Aorta (tissue), 5 donors: ENCODE measurements around the gene PCYOX1L. TPM values are rescaled to one million over a fixed set of nuclear protein-coding genes. Genes with fewer than 3 reads are reported as not detected.

ENCODE experiments used
- ATAC-seq: fragments of 200-7000 bp; cut with Tn5 transposase; one replicate; pipeline ENCODE4 v1.9.1; 2022; ENCODE audit warnings: moderate library complexity; ENCODE audit not compliant: low FRiP score
- DNase-seq, 2 donors: peaks; one replicate each; pipeline ENCODE4 v3.0.0-alpha.2; 2020
- H3K27ac ChIP-seq, 2 donors: one replicate each; pipeline ENCODE4 v1.5.1; 2013; ENCODE audit warnings: low read length in 2 of 2, mild to moderate bottlenecking in 2 of 2, moderate library complexity in 2 of 2, control low read depth in 1 of 2, inconsistent platforms in 1 of 2, low read depth in 1 of 2
- H3K27me3 ChIP-seq, 2 donors: one replicate each; pipeline ENCODE4 v1.6.1; 2013; ENCODE audit warnings: control low read depth in 1 of 2, low read length in 1 of 2, mild to moderate bottlenecking in 1 of 2, moderate library complexity in 1 of 2; ENCODE audit not compliant: insufficient read depth in 2 of 2, control insufficient read depth in 1 of 2
- H3K36me3 ChIP-seq, 2 donors: one replicate each; pipeline ENCODE4 v1.6.1; 2013; ENCODE audit warnings: control low read depth in 1 of 2, low read length in 1 of 2, mild to moderate bottlenecking in 1 of 2; ENCODE audit not compliant: insufficient read depth in 2 of 2, control insufficient read depth in 1 of 2
- H3K4me1 ChIP-seq, 2 donors: one replicate each; pipeline ENCODE4 v1.6.1; 2013; ENCODE audit warnings: low read length in 2 of 2, control low read depth in 1 of 2, mild to moderate bottlenecking in 1 of 2, moderate library complexity in 1 of 2; ENCODE audit not compliant: insufficient read depth in 2 of 2, control insufficient read depth in 1 of 2
- H3K4me3 ChIP-seq, 2 donors: one replicate each; pipeline ENCODE4 v1.5.1; 2013; ENCODE audit warnings: low read length in 2 of 2, control low read depth in 1 of 2, mild to moderate bottlenecking in 1 of 2
- H3K9me3 ChIP-seq: one replicate; pipeline ENCODE4 v1.6.1; 2013; ENCODE audit warnings: mild to moderate bottlenecking, low read length; ENCODE audit not compliant: control insufficient read depth
- WGBS, 2 donors: extraction: QIAGEN DNeasy Blood & Tissue Kit; methylation state at CpG; one replicate each; pipeline ENCODE4 v1.1.7; 2013; 5-methylcytosine and 5-hydroxymethylcytosine counted together
- intact Hi-C, 2 donors: fragments of 100-400 bp; cut with DNase I; formaldehyde crosslinking; loops; one replicate each; pipeline versions ENCODE4 v1.14.2 to v1.15.0; 2022
- polyA plus RNA-seq, 2 donors: library from polyadenylated mRNA; stranded (reverse); fragments of 200-250 nt; gene quantifications; one replicate each; pipeline ENCODE4 v1.2.3, GENCODE V29; 2013
- total RNA-seq, 2 donors: library from RNA; stranded (reverse); fragmentation: NEBNext Ultra II Directional; extraction: Animal tissue kit (Norgen Biotek cat#: 25700); gene quantifications; one replicate each; pipeline ENCODE4 v1.2.1, GENCODE V29; 2021
- donor health status: healthy with polysubstance abuse.
- donor health status: Bipolar disorder and iron deficiency.
- donor health status: DM: no; HTN: no; CAD: no.
- donor health status: DM: no; HTN: no; CAD: no.
- donor health status: DM: yes; HTN: yes; CAD: no.

PCYOX1L gene
- total and polyA plus RNA-seq, 4 donors: 3.1 to 9.2 (median 4.2) TPM

DNA sequence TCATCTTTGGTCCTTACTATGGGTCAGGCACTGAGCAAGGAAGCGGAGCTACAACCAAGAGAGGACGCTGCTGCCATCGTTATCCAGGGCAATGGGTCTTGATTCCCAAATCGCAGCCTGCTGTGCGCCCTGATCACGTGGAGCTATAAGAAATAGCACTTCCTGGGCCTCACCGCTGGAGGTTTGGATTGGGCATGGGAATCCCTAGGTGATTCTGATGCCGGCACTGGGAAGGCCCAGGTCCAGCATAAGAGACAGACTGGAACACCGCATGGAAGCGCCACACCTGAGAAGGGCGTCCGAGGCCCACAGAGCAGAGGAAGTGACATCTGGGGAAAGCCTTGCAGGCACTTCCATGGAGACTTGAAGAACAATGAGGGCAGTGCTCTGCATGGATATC lies 18.3 kb downstream of the PCYOX1L start:
- intact Hi-C loops: no loop called here
- H3K9me3 ChIP-seq: no peaks in the 10 kb centered on the region
- peaks cover 0 to 3% of the 10 kb centered on the region in 2 donors for H3K4me1 ChIP-seq
- no peaks in the 10 kb centered on the region for H3K27me3 ChIP-seq
- no peaks in the 10 kb centered on the region for H3K36me3 ChIP-seq
- ATAC-seq: no peak
- WGBS, 2 donors: 94 to 97% methylated on average over 12 of the region's 12 CpGs
- no peak overlapping the region for H3K27ac ChIP-seq
- no peak for DNase-seq
- no peak overlapping the region for H3K4me3 ChIP-seq

DNA sequence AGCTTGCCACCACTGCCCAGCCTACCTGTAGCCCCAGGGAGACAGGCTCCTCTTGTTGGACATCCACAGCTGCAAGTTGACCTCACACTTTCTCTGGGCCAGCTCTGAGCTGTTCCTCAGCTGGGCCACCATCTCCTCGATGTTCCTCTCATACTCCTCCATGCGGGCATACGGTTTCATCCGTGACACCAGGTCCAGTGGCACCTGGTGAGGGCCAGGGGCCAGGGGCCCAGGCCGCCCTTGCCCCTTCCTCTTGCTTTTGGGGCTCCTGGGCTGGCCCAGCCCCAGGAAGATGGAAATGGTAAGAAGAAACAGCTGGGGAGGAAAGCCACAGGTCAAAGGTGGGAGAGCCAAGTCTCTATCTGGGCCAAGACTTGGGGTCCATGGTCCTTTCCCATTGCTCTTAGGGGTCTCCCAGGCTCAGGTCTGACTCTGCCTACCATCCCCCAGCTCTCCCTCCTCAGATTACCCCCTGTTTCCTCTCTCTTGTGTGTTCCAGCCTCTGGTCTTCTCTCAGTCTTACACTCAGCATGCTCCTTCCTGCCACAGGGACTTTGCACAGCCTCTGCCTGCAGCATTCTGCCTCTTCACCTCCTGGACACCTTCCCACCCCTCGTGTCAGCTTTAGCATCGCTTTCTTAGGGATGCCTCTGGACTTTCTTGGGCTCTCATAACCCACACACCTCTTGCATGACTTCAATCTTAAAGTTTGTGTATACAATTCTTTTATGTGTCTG lies 19.0 kb downstream of the PCYOX1L start:
- ATAC-seq: no peak

DNA sequence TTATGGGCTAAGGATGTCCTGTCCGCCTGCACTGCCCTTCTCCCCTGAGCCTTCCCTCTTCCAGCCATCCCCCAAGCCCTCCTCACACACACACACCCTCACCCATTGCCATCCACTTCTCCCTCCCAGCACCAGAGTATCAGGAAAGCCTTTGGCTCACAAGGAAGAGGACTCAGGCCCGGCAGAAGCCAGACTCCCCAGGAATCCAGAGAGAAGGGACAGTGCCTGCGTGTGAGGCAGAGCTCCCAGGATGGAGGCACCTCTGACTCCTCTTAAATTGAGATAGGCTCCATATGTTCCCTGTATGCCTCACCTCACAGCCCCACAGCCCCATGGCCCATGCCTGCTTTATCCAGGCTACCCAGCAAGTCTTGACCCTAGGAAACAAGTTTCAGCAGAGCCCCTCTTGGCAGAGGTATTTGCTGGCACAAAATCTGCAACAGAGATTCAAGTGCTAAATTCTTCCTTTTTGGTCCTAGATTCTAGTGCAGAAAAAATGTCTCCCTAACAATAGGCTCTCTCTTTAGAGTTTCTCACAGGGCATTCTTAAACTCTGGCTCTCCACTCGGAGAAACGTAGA lies 20.5 kb downstream of the PCYOX1L start:
- Histone ChIP-seq H3K4me3 (no peak overlapping the region), H3K27me3 (no peaks in the 10 kb centered on the region), H3K27ac (peak overlapping the region; percentile 30 to 96), H3K9me3 (no peaks in the 10 kb centered on the region), H3K4me1 (no peaks in the 10 kb centered on the region), H3K36me3 (no peaks in the 10 kb centered on the region)
- DNase-seq: peak in 1 of 2 donors; percentile 39
- WGBS, 2 donors: 20 to 25% methylated on average over 5 of the region's 5 CpGs
- intact Hi-C loops: no loop called here
- no peak for ATAC-seq

More for the DNA sequence above, 19.0 kb downstream of the PCYOX1L start:
- Histone ChIP-seq H3K27ac (no peak overlapping the region), H3K4me1 (peaks cover 0 to 2% of the 10 kb centered on the region in 2 donors), H3K4me3 (no peak overlapping the region), H3K9me3 (no peaks in the 10 kb centered on the region), H3K36me3 (no peaks in the 10 kb centered on the region), H3K27me3 (no peaks in the 10 kb centered on the region)
- WGBS, 2 donors: 92 to 93% methylated on average over 7 of the region's 7 CpGs
- no peak for DNase-seq
- intact Hi-C loops: no loop called here

DNA sequence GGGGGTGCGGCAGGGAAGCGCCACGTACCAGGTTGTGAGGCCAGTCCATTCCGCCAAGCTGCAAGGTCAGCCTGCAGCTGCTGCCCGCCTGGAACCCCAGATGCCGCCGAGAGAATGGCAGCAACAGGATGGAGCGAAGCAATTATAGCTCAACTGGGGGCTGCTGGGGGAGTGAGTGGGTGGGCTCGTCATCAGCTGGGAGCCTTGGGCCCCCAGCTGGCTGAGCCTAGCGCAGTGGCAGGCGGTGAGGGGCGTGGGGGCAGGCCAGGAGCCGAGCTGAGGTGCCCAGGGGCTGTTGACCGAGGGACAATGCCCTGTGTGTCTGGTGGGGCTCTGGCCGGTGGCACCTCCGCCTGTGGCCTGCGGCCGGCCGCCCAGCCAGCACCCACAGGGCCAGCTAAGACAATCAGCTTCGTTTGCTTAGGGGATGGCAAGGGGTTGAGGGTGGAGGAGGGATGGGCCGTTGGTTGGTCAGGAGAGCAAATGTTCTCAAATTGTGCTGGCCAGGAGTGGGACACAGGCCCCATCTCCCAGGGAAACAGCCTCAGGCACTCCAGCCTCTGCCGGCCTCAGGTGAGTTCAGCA lies 21.4 kb downstream of the PCYOX1L start, which contains the start of gene IL17B:
TSS of gene IL17B (minus strand) at position 116 of the 585 bp plus-strand sequence. CDS start at position 49, 67 bp downstream.
- Histone ChIP-seq H3K27ac (peak within 1 kb of the TSS; percentile 86 to 96), H3K9me3 (no peaks in the 10 kb centered on the region), H3K36me3 (no peaks in the 10 kb centered on the region), H3K4me3 (no peak within 1 kb of the TSS), H3K4me1 (no peaks in the 10 kb centered on the region), H3K27me3 (no peaks in the 10 kb centered on the region)
- WGBS, 2 donors: 26% methylated on average over 21 to 22 of the region's 22 CpGs
- ATAC-seq (no peak), DNase-seq (peak in 1 of 2 donors; percentile 70)
- intact Hi-C loops: no loop called here

DNA sequence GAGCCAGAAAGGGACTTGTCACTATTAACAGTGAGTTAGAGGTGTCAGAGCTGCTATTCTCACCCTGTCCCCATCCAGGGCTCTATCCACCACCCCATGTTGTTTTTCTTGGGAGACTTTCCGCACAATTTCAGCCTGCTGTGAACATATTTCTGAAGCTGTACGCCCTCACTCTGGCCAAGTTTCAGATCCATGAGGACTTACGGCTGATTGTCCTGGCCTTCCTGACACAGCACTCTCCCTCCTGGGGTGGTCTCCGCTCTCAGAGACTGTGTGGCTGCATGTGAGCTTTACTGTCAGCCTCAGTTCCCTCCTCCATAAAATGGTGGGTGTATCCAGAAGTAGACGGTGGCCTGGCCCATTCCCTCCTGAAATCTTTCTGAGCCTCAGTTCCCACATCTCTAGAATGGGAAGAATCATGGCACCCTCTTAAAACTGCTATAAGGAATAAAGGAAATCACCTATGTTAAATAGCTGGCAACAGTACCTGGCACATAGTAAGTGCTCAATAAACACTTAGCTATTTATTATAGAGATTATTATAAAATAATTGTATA lies 22.1 kb downstream of the PCYOX1L start:
- Histone ChIP-seq H3K36me3 (no peaks in the 10 kb centered on the region), H3K4me1 (no peaks in the 10 kb centered on the region), H3K4me3 (no peak overlapping the region), H3K27me3 (no peaks in the 10 kb centered on the region), H3K27ac (peak overlapping the region; percentile 86 to 96), H3K9me3 (no peaks in the 10 kb centered on the region)
- intact Hi-C loops: no loop called here
- 9% methylated on average over 5 of the region's 5 CpGs for WGBS, 2 donors
- DNase-seq (peak in 1 of 2 donors; percentile 71), ATAC-seq (peak; percentile 19)

DNA sequence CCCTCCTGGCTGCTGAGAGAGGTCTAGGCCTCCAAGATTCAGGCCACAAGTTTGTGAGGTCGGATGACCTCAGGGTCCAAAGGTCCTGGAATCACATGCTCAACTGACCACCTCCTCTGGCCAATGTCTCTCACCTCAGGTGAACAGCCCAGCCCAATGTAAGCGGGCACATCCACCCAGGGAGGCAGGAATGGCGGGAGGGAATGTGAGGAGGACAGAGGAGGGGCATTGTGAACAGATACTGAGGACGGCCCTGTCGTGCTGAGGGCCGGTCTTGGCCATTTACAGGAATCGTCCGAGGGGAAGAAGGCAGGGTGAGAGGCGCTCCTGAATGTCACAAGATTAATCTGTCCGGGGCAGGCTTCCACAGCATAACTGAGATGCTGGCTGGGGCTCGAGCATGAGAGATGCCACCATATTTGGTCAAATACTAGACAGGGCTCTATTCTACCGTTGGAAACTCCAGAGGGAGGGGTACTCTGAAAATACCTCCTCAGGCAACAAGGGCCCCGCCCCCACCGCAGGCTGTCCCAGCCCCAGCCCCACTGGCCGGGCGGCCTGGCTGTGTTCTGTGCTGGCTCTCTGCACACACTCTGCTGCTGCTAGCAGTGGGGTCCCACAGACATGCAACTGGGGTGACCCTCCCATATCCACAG lies 22.7 kb downstream of the PCYOX1L start:
- H3K27me3 ChIP-seq: no peaks in the 10 kb centered on the region
- H3K4me3 ChIP-seq: no peak overlapping the region
- H3K9me3 ChIP-seq: no peaks in the 10 kb centered on the region
- intact Hi-C loops: no loop called here
- H3K27ac ChIP-seq: peak overlapping the region; percentile 99 to 100
- no peaks in the 10 kb centered on the region for H3K36me3 ChIP-seq
- peak; percentile 88 to 94 for DNase-seq
- H3K4me1 ChIP-seq: peaks cover 0 to 1% of the 10 kb centered on the region in 2 donors
- ATAC-seq: peak; percentile 78
- WGBS, 2 donors: 9 to 13% methylated on average over 16 of the region's 16 CpGs

DNA sequence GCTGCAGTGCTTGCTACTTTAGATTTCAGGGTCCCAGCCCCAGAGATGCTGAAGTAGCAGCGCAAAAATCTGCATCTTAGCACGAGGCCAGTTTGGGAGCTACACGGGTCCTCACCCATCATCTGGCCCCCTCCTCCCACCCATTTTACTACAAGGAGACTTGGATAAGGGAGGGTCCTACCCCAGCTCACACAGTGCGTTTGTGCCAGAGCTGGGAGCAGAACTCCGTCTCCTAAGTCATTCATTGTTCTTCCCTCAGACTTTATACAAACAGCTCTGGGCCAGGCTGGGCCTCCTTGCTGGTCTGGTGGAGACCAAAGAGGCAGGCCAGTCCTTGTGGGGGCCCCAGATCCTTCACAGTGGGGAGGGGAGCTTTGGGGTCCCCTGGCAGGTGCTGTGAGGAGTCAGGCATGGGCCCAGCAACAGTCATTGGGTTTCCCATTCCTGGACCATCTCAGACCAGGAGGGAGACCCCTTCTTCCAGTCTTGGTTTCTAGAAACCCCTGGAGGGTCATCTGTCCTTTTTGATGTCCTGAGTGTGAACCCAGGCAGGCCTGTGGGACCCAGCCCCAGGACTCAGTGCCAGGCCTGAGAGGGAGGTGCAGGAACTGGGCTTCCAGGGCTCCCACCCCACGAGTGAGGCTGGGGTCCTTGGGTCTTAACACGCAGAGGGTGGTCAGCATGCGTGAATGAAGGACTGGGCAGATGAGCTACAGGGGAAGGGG lies 23.6 kb downstream of the PCYOX1L start:
- Histone ChIP-seq H3K9me3 (no peaks in the 10 kb centered on the region), H3K4me3 (no peak overlapping the region), H3K27me3 (no peaks in the 10 kb centered on the region), H3K36me3 (no peaks in the 10 kb centered on the region), H3K4me1 (peaks cover 0 to 1% of the 10 kb centered on the region in 2 donors), H3K27ac (peak overlapping the region; percentile 99 to 100)
- 9 to 10% methylated on average over 8 of the region's 8 CpGs for WGBS, 2 donors
- DNase-seq (peak in 1 of 2 donors; percentile 71), ATAC-seq (no peak)
- intact Hi-C loops: no loop called here

DNA sequence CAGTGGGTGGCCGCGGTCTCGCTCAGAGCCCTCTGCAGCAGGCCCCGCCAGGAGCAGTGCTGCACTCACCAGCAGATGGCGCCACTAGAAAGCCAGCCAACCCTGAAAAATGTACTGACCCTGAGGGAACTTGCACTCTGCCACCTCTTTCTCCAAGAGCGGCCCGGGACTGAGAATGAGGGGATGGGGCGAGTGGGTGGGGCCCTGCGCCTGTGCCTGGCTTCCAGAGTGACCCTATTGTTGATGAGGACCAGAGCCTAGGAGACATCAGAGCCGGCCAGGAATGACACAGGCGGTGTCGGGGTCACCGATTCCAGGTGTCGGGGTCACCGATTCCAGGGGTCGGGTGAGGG lies 24.1 kb downstream of the PCYOX1L start:
- ATAC-seq (peak; percentile 84), DNase-seq (peak; percentile 90 to 95)
- intact Hi-C loops: loop anchor here (2.0 kb wide), 2 partner anchors 25 to 49 kb away; no protein-coding TSS in a partner anchor
- no peaks in the 10 kb centered on the region for H3K9me3 ChIP-seq
- H3K27me3 ChIP-seq: no peaks in the 10 kb centered on the region
- no peak overlapping the region for H3K4me3 ChIP-seq
- peaks cover 0 to 1% of the 10 kb centered on the region in 2 donors for H3K4me1 ChIP-seq
- no peaks in the 10 kb centered on the region for H3K36me3 ChIP-seq
- peak overlapping the region; percentile 99 to 100 for H3K27ac ChIP-seq
- WGBS, 2 donors: 23 to 29% methylated on average over 16 of the region's 16 CpGs
